ENCODE data around the gene TMEM178B. TPM values are rescaled to one million over a fixed set of nuclear protein-coding genes. Genes with fewer than 3 reads are reported as not detected.

The TMEM178B gene
- total RNA-seq, 1 experiment from 2014 or later, result not detected

GRCh38 chr7:141313896-141314295, 240.0 kb downstream of the TMEM178B start:
- intact Hi-C loops (cut with micrococcal nuclease; ENCODE audit: unreplicated experiment), result no loop called here
- H3K9me2 ChIP-seq (ENCODE audit: insufficient read depth), result no peaks in the 10 kb centered on the region
- H3K4me1 ChIP-seq (replicated peaks; ENCODE audit: insufficient read depth), result no peaks in the 10 kb centered on the region
- BruUV-seq (replicated peaks), result no TSS peak
- ChIA-PET CTCF (no interaction called here), POLR2A (ENCODE audit: unreplicated experiment) (no interaction called here)
- H4K20me1 ChIP-seq (ENCODE audit: insufficient read depth), result no peaks in the 10 kb centered on the region
- no peak for DNase-seq
- no peaks in the 10 kb centered on the region for H3K9me3 ChIP-seq (ENCODE audit: insufficient read depth, low read depth)
- 0 out of 2 replicates have a peak, but pooled peaks cover 3% of the 10 kb centered on the region for H3K27me3 ChIP-seq (ENCODE audit: insufficient read depth, low read depth)
- H3K36me3 ChIP-seq (ENCODE audit: low read depth), result no peaks in the 10 kb centered on the region
- H3K4me3 ChIP-seq, result no peak overlapping the region
- no peak overlapping the region for H2AFZ ChIP-seq
- H3F3A ChIP-seq (ENCODE audit: insufficient read depth, low read depth), result no peaks in the 10 kb centered on the region
- no peak overlapping the region for H3K4me2 ChIP-seq
- TF ChIP-seq CTCF (conservative IDR thresholded peaks at IDR 0.05), result no peak
- no peak for TF ChIP-seq EZH2 (IDR thresholded peaks at IDR 0.05; ENCODE audit: low read depth)
- H3K27ac ChIP-seq, result no peak overlapping the region
- no peaks in the 10 kb centered on the region for H3K79me2 ChIP-seq (ENCODE audit: low read depth)

DNA sequence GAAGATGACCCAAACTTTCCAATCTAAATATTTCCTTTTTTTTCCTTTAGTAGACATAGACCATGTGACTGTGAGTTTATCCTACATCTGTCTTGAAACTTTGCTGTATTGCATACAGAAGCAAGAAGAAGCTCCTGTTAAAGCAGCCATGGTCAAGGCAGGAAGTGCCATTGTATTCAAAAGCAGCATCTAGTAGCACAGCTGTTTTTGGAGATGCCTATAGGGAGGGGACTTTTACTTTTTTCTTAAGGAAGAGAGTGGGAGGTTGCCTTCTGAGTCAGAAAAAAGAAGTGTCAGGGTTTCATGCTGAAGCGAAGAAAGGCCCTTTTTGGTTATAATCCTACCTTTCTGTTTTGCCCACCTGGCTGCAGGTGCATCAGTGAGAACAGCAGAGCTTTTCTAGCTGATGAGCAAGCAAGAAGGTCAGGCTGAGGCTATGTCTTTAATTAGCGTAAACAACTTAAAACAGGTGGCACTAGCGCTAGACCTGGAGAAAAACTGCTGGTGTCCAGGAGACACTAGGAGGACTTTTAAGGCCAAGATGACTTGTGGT, 243.2 kb downstream of the TMEM178B start:
- intact Hi-C loops (cut with micrococcal nuclease; ENCODE audit: unreplicated experiment), result no loop called here
- Histone ChIP-seq H3K27ac (no peak overlapping the region), H3K9me2 (ENCODE audit: insufficient read depth) (no peaks in the 10 kb centered on the region), H3K9me3 (ENCODE audit: insufficient read depth, low read depth) (no peaks in the 10 kb centered on the region), H4K20me1 (ENCODE audit: insufficient read depth) (no peaks in the 10 kb centered on the region), H3K79me2 (ENCODE audit: low read depth) (no peaks in the 10 kb centered on the region), H3K27me3 (ENCODE audit: insufficient read depth, low read depth) (no peaks in the 10 kb centered on the region), H3K4me1 (replicated peaks; ENCODE audit: insufficient read depth) (no peaks in the 10 kb centered on the region), H3K36me3 (ENCODE audit: low read depth) (no peaks in the 10 kb centered on the region), H3K4me2 (no peak overlapping the region), H3F3A (ENCODE audit: insufficient read depth, low read depth) (no peaks in the 10 kb centered on the region), H2AFZ (no peak overlapping the region), H3K4me3 (no peak overlapping the region)
- DNase-seq, result no peak
- ChIA-PET CTCF (no interaction called here), POLR2A (ENCODE audit: unreplicated experiment) (no interaction called here)
- no peak for TF ChIP-seq EZH2 (IDR thresholded peaks at IDR 0.05; ENCODE audit: low read depth)
- no TSS peak for BruUV-seq (replicated peaks)

- H3K79me2 ChIP-seq (ENCODE audit: low read depth), result no peaks in the 10 kb centered on the region
- TF ChIP-seq EZH2 (IDR thresholded peaks at IDR 0.05; ENCODE audit: low read depth) (no peak), CTCF (conservative IDR thresholded peaks at IDR 0.05) (no peak)
- CTCF ChIA-PET, result no interaction called here
- H3K36me3 ChIP-seq (ENCODE audit: low read depth), result no peaks in the 10 kb centered on the region
- no peak overlapping the region for H3K4me2 ChIP-seq
- BruUV-seq (replicated peaks), result no TSS peak
- H3K4me1 ChIP-seq (replicated peaks; ENCODE audit: insufficient read depth), result no peaks in the 10 kb centered on the region
- no peak for DNase-seq
- H3K27ac ChIP-seq, result no peak overlapping the region
- H3F3A ChIP-seq (ENCODE audit: insufficient read depth, low read depth), result no peaks in the 10 kb centered on the region
- POLR2A ChIA-PET (ENCODE audit: unreplicated experiment), result interaction anchor here (0.5 kb wide), 1 partner anchor 39 kb away, joined by 5 read pairs; no protein-coding TSS in a partner anchor
- H4K20me1 ChIP-seq (ENCODE audit: insufficient read depth), result no peaks in the 10 kb centered on the region
- no peak overlapping the region for H2AFZ ChIP-seq
- intact Hi-C loops (cut with micrococcal nuclease; ENCODE audit: unreplicated experiment), result no loop called here
- H3K9me2 ChIP-seq (ENCODE audit: insufficient read depth), result no peaks in the 10 kb centered on the region
- no peak overlapping the region for H3K4me3 ChIP-seq
- no peaks in the 10 kb centered on the region for H3K27me3 ChIP-seq (ENCODE audit: insufficient read depth, low read depth)
- no peaks in the 10 kb centered on the region for H3K9me3 ChIP-seq (ENCODE audit: insufficient read depth, low read depth)
Observed at GRCh38 chr7:141320287-141320686, 246.4 kb downstream of the TMEM178B start.

DNA sequence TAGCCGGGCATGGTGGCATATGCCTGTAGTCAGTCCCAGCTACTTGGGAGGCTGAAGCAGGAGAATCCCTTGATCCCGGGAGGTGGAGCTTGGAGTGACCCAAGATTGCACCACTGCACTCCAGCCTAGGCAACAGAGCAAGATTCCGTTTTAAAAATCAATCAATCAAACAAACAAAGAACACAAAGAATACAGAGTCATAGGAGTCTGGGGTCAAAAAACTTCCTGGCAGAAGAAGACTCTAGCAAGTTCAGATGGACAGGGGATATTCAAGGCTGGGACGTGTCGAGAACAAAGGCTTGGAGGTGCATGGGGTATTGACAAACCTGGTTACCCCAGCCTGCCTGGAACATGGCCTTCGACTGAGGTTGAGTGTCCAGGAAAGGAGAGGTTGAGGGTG, 248.5 kb downstream of the TMEM178B start:
- Histone ChIP-seq H3K79me2 (ENCODE audit: low read depth) (no peaks in the 10 kb centered on the region), H3K27ac (no peak overlapping the region), H3K4me2 (no peak overlapping the region), H3F3A (ENCODE audit: insufficient read depth, low read depth) (no peaks in the 10 kb centered on the region), H3K9me3 (ENCODE audit: insufficient read depth, low read depth) (no peaks in the 10 kb centered on the region), H3K4me3 (no peak overlapping the region), H3K9me2 (ENCODE audit: insufficient read depth) (no peaks in the 10 kb centered on the region), H3K27me3 (ENCODE audit: insufficient read depth, low read depth) (no peaks in the 10 kb centered on the region), H4K20me1 (ENCODE audit: insufficient read depth) (no peaks in the 10 kb centered on the region; the same call in 1 of the 2 replicates), H2AFZ (no peak overlapping the region), H3K36me3 (ENCODE audit: low read depth) (no peaks in the 10 kb centered on the region), H3K4me1 (replicated peaks; ENCODE audit: insufficient read depth) (no peaks in the 10 kb centered on the region)
- CTCF ChIA-PET, result no interaction called here
- no peak for DNase-seq
- BruUV-seq (replicated peaks), result no TSS peak
- POLR2A ChIA-PET (ENCODE audit: unreplicated experiment), result no interaction called here
- TF ChIP-seq EZH2 (IDR thresholded peaks at IDR 0.05; ENCODE audit: low read depth), result no peak
- TF ChIP-seq CTCF (conservative IDR thresholded peaks at IDR 0.05), result no peak
- intact Hi-C loops (cut with micrococcal nuclease; ENCODE audit: unreplicated experiment), result no loop called here

Data from PC-9 (cell line).